Suppressor macrophage treated with lipopolysaccharide for 4 hours (primary cell): Measurements from ENCODE around the gene FAM13B.
"Not testable (repeated sequence)": the region's sequence is repeated elsewhere in the genome, so short reads cannot be mapped to it uniquely, and the experiment has no call there.

Experiments used
- DNase-seq: peaks from one replicate; pipeline ENCODE4 v3.0.0-alpha.2; 2020

The FAM13B gene

DNA sequence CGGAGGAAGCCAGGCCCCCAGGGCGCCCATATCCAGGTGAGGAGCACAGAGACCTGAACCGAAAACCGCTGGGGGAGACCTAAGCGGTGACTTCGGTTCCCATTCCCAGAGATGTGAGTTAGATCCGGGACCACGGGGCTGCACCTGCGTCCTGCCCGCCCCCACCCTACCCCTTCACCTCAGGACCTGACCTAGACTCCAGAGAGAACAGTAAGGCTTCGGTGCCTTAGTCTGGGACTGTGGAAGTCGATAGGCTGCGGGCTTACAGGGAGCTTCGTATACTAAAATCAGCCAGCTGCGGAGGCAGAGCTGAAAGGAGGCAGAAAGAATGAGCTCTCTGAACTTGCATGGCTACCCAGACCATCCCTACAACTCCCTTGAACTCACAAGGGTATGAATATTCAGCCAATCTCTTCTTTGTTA lies 518 bp upstream of the FAM13B start:
- DNase-seq, result peak; percentile 9

DNA sequence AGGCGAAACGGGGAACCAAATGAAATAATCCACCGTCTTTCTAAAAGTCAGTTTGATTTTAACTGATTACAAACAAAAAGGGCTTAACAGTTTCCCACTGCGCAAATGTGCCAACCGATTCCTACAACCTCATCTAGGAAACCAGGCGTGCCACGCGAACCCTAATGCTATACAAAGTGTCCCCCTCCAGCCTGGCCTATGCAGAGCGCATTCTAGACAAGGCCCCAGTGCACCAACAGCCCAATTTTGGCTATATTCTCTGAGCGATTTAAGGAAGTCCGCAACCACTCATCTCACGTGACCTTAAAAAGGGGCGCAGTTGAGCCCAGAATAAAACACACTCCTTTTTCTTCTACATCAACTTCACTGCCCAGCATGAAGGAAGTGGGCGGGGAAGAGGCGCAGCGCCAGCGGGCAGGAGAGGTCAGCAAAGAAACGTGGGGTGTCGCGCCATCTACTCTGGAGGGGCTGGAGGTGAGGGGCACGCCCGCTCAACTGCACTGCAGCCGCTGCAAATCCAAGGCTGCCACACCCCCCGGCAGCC lies 779 bp downstream of the FAM13B start:
- peak; percentile 71 for DNase-seq

DNA sequence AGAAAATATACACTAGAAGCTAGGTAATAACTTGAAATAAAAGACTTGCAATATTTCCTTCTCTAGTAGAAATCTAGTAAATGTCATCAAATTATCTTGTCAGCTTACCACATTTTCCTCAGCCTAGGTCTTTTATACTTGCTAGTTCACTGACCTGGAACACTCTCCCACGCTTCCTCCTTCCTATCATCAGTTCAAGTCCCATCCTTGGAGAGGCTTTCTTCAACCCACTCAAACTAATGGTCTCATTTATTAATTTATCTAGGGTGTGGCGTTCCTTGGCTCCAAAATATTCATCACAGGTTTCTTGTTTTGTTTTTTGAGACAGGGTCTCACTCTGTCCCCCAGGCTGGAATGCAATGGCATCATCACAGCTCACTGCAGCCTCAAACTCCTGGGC lies 2.9 kb downstream of the FAM13B start:
- no peak for DNase-seq

DNA sequence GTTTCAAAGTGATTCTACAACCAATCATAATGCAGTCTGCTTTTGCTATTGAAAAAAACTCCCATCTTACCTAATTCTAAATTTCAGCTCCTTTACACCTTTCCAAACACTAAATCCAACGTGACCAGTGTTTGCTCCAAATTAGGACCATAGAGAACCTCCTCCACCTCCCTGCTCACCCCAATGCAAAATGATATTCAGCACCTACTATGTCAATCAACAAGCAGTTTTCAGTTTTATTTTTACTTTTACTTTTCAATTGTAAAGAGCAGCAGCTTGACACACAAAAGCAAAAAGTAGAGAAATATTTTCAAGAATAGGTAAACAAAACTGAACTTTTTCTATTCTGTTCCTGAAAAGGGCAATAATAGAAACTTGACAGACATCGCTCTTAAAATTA lies 3.4 kb downstream of the FAM13B start:
- peak; percentile 5 for DNase-seq

DNA sequence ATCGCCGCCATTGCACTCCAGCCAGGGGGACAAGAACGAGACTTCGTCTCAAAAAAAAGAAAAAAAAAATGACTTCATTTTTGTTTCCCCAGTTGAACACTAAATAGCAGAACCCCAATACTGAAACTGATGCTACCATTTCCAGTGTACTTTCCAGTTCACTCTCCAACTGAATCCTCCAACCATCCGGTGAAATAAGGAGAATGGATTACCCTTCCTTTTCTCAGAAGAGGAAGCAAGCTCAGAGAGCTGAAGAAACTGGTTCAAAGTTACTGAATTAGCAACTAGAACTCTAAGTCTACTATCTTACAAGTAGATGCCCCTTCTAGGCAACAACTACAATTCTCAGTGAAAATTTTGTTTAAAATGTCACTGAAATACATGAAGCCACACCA lies 3.9 kb downstream of the FAM13B start:
- peak; percentile 63 for DNase-seq

DNA sequence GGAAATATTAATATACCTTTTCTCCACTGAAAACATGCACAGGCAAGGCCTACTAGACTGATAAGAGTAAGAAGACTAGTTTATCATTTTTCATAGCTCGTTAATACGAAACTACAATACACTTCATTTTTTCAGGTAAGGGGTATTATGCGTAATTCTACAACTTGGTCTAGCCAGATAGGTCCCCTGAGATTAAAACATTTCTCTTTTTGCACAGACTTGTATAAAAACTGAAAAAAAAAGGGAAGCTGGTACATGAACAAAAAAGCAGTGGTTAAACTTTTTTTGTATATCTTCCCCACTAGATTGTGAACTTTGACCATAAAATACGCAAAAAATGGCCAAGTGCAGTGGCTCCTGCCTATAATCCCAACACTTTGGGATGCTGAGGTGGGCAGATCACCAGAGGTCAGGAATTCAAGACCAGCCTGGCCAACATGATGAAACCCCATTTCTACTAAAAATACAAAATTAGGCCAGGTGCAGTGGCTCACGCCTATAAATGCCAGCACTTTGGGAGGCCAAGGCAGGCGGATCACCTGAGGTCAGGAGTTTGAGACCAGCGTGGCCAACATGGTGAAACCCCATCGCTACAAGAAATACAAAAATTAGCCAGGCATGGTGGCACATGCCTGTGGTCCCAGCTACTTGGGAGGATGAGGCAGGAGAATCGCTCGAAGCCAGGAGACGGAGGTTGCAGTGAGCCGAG lies 4.5 kb downstream of the FAM13B start:
- DNase-seq, result not testable (repeated sequence)

DNA sequence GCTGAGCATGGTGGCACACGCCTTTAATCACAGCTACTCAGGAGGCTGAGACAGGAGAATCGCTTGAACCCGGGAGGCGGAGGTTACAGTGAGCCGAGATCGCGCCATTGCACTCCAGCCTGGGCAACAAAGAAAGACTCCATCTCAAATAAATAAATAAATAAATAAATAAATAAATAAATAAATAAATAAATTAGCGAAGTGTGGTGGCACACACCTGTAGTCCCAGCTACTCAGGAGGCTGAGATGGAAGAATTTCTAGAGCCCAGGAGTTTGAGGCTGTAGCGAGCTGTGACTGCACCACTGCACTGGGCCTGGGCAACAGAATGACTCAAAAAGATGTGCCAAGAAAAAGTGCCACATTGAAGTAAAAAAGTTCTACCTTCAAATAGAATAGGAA lies 6.1 kb downstream of the FAM13B start:
- not testable (repeated sequence) for DNase-seq

DNA sequence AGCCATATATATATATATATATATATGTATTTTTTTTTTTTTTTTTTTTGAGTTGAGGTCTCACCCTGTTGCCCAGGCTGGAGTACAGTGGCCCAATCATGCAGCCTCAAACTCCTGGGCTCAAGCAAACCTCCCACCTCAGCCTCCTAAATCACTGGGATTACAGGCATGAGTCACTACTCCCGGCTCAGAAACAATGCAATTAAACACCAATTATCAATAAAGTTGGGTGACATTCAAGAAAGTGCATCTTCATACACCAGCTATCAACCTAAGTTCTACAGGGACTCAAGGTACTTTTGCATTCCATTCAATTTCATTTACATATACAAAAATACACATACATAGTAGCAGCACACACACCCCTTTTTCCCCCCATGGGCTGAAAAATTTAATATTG lies 7.6 kb downstream of the FAM13B start:
- no peak for DNase-seq

DNA sequence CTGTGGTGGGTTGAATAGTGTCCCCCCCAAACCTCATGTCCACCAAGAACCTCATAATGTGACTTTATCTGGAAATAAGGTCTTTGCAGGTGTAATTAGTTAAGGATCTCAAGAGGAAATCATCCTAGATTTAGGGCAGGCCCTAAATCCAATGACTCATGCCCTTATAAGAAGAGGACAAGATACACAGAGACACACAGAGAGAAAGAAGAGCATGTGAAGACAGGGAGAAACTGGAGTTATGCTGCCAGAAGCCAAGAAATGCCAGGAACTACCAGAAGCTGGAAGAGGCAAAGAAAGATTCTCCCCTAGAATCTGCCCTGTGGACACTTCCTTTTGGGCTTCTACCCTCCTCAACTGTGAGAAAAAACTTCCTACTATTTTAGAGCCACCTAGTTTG lies 8.8 kb downstream of the FAM13B start:
- DNase-seq, result no peak

DNA sequence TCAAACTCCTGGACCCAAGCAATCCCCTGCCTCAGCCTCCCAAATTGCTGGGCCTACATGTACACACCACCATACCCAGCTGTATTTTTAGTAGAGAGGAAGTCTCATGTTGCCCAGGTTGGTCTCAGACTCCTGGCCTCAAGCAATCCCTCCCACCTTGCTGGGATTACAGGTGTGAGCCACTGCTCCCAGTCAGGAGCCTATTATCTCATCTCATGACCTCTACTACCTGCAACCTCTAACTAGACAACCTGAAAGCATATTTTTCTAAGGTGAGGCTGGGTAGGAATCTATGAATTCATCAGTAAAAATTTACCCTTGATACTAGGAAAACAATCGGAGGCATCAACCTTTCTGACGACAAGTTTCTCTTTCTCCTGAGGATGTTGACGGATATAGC lies 10.0 kb downstream of the FAM13B start:
- no peak for DNase-seq

DNA sequence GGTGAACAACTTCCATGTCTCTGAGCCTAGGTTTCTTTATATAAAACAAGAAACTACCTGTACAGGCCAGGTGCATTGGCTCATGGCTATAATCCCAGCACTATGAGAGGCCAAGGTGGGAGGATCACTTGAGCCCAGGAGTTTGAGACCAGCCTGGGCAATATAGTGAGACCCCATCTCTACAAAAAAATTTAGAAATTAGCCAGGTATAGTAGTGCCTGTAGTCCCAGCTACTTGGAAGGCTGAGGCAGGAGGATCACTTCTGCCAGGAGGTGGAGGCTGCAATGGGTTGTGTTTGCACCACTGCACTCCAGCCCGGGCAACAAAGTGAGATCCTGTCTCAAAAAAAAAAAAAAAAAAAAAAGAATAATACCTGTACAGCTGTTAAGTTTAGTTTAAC lies 11.1 kb downstream of the FAM13B start:
- no peak for DNase-seq

DNA sequence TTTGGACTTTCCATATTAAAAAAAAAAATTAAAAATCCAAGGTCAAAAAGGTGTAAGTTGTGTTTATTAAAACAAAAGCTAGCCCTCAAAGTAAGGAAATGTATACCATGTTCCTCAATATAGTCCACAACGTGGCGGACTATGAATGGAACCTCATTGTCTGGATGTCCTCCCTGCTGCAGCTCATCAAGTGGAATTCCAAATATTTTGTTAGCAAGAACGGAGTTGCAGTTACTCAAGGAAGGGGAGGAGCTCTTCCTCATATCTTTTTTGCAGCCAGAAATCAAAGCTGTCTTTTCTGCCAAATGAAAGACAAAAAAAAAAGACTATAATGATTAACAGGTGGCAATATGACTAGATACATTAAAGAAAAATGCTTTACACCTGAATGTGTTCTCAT lies 14.0 kb downstream of the FAM13B start:
- DNase-seq, result no peak

DNA sequence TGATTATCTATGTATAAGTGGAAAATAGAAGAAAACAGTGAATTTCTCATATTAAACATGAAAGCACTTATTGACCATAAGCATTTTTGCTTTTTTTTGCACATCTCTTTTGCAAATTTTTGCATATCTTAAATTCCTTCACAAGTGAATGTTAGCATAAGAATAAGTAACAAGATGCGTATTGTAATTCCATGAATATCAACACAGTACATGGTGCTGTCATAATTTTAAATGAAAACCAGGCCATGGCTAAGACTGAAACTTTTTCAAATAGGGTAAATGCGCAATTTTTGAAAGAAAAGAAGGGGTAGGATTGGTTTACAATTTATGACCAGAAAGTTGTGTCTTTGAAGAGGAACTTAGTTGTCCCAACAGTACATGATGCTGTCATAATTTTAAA lies 17.0 kb downstream of the FAM13B start:
- DNase-seq, result no peak

DNA sequence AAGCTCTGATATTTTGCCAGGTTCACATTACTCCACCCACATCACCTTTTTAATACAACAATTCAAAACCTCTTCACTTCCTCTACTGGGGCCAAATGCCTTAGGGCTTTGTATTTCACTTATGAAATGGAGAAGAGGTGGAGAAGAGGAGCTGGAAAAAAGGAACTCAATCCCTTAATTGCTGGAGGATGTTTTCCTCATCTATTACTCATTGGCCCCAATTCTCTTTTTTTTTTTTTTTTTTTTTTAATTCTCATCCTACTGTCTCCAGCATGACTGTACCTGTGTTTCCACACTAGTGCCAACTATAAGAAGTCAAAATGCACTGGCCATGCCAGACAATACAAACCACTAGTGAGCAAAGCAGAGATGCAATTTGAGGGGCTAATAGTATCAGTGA lies 20.9 kb downstream of the FAM13B start:
- DNase-seq, result peak; percentile 37

DNA sequence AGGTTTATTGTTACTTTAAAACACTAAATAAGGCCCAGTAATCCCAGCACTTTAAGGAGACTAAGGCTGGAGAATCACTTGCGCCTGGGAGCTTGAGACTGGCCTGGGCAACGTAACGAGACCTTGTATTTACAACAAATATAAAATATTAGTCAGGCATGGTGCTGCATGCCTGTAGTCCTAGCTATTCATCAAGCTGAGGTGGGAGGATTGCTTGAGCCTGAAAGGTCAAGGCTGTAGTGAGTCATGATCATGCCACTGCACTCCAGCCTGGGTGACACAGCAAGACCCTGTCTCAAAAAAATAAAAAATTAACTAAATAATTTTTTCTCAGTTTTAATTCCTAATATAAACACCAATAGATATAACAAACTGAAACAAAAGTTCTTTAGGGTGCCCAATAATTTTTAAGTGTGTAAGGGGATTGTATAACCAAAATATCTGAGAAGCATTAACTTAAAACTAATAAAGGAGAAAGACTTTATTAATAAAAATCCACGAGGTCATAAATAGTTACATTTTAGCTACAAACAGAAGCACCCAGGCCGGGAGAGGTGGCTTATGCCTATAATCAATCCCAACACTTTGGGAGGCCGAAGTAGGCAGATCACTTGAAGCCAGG lies 32.7 kb downstream of the FAM13B start:
- peak; percentile 79 for DNase-seq

DNA sequence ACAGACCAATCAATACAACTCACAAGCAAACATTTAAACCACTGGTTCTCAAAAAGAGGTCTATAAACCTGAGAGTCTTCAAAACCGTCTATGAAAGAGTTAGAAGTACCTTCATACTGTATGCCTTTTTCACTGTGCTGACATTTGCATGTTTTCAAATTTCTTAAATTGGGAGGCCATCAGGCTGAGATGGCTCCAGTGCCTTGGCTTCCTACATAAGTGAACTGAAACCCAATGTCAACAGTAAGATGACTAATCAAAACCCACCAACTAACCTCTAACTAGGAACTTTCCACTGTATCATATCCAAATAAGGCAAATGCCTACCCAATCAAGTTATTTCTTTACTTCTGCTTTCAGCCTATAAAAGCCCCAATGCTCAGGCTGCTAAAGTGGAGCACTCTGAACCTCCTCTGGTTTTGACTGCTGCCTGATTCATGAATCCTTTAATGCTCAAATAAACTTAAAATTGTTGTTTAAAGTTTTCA lies 35.1 kb downstream of the FAM13B start:
- DNase-seq, result peak; percentile 75

DNA sequence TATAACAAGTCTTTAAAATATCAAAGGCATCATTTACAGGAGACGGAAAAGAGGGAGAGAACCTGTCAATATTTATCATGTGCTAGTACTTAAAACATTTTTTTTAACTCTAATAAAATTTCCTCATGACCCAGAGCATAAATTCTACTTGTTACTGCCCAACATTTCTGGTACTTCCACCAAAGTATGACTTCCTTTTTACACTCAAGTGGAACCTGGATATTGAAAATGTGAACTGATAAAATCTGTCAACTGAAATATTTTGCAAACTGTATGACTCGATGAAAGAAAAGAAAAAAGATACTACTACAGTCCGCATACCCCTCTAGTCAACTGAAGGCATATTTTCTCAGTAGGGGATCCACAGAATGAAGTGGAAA lies 37.1 kb downstream of the FAM13B start:
- peak; percentile 21 for DNase-seq

DNA sequence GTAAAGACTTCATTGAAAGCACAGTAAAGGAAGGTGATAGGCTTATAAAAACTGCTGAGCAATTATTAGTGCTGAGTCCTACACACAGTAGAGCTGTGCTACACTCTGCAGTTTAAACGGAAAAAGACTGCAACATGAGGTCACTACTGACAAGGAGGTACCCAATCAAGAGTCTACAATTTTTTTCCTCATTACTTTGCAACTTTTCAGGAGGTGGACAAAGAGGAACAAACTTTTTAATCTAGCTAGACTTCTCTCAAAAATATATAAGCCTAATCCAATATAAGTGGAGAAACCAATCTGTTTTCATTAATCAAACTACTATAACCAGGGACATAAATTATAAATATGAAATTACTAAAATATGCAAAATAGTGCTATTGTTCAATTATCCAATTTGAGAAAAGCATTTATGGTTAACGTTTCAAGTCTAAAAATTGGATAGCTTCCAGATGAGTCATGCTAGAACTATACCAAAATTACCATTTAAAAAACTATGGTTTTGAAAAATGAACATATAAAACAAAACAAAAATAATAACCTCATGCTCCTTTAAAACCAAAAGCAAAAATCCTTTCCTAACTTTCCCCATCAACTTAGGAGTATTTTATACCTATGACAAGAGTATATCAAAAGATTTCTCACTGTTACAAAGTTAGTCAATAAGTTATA lies 37.7 kb downstream of the FAM13B start:
- DNase-seq, result peak; percentile 57

DNA sequence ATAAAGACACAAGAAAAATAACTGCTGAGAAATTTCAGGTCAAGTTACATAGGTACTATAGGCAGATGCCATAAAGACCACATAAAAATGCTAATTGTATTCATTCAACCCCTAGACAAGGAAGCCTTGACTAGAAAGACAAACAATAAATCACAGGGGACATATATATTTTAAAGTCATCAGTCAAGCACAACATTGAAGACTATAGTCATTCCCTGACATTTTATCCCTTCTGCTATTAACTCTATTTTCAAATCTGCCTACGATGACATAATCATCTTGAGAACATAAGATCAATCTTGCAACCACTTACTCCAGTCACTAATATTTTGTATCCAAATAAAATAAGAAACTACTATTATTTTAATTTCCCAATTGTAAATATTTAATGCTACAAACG lies 38.3 kb downstream of the FAM13B start:
- DNase-seq, result peak; percentile 34

DNA sequence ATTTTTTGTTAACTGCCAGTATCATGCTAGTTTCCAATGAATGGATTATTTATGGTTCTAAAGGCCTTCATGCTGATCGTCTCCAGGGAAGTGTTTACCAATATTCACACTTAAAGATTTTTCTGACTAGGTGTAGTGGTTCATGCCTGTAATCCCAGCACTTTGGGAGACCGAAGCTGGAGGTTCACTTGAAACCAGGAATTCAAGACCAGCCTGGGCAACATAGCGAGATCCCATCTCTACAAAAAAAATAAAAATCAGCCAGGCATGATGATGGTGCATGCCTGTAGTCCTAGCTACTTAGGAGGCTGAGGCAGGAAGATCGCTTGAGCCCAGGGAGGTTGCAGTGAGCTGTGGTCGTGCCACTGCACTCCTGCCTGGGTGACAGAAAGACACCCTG lies 43.5 kb downstream of the FAM13B start:
- DNase-seq, result no peak

DNA sequence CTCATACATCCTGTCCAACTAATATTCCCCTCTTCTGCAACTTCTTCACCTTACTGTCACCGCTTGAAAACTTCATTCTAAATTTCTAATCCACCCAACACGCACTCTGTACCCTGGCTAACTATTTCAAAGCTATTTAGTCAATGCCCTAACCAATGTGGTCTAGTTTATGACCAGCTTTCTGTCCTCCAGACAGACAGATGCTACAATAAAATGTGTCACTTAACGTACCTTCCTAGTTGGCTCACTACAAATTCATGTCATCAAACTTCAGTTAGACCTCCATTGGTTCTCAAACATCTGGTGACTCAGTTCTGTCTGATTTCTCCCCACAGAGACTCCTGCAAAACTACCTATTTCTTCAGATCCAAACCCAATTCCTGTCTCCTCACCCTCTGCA lies 57.7 kb downstream of the FAM13B start:
- DNase-seq, result no peak

DNA sequence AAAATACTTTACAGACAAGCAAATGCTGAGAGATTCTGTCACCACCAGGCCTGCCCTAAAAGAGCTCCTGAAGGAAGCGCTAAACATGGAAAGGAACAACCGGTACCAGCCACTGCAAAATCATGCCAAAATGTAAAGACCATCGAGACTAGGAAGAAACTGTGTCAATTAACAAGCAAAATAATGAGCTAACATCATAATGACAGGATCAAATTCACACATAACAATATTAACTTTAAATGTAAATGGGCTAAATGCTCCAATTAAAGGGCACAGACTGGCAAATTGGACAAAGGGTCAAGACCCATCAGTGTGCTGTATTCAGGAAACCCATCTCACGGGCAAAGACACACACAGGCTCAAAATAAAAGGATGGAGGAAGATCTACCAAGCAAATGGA lies 62.5 kb downstream of the FAM13B start:
- not testable (repeated sequence) for DNase-seq

DNA sequence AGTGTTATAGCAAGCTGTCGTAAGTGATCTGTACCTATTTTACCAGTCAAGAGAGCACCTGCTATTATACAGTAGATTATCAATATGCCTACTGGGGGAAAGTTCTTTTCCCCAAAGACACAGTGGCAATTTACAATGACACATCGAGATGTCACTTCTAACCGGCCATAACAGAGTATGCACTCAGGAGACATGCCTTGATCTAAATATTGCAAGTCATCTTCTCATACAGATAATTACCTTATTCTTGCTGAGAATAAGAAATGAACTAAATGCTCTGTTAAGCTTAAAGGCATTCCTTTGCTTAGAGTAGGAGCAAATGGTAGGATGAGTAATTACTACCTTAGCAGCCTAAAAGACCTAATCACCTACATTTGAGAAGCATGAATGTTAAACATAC lies 72.1 kb downstream of the FAM13B start:
- DNase-seq, result no peak

DNA sequence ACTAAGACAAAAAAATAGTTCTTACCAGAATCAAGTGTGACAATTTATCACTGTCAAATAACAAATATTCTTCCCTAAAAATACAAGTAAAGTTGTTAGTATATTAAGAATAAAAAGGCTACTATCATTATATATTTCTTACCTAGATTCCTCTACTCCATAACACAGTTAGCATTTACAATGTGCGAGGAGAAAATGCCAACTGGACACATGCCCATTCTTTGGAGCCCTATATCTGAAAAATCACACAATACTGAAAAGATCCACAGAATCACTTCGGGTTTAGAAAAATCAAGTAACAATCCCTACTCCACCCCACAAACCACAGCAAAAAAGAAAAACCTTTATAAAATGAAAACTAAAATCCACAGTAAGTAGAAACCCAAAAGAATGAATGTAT lies 72.7 kb downstream of the FAM13B start:
- no peak for DNase-seq
